GM21576 (cell line): Measurements from ENCODE around the gene FMN2.

Source experiments
- ATAC-seq: cut with Tn5 transposase; IDR thresholded peaks from one replicate; pipeline ENCODE4 v1.9.1; 2021; ENCODE audit warnings: mild to moderate bottlenecking, moderate library complexity; ENCODE audit not compliant: unreplicated experiment

Gene FMN2

GRCh38 chr1:240515505-240515904 lies 423.8 kb downstream of the FMN2 start:
- no peak for ATAC-seq

- no peak for ATAC-seq
Observed at GRCh38 chr1:240516069-240516468, 424.4 kb downstream of the FMN2 start.

GRCh38 chr1:240517891-240518290 lies 426.2 kb downstream of the FMN2 start:
- ATAC-seq, result no peak

GRCh38 chr1:240522122-240522822 lies 430.6 kb downstream of the FMN2 start:
- no peak for ATAC-seq

GRCh38 chr1:240524356-240525069 lies 432.8 kb downstream of the FMN2 start:
- no peak for ATAC-seq
